ENCODE results near the gene CRBN. TPM values are rescaled to one million over a fixed set of nuclear protein-coding genes. Genes with fewer than 3 reads are reported as not detected.

The CRBN gene
- total and polyA plus RNA-seq, 3 experiments from 2014 or later = 41.7 to 156 (median 47.8) TPM

DNA sequence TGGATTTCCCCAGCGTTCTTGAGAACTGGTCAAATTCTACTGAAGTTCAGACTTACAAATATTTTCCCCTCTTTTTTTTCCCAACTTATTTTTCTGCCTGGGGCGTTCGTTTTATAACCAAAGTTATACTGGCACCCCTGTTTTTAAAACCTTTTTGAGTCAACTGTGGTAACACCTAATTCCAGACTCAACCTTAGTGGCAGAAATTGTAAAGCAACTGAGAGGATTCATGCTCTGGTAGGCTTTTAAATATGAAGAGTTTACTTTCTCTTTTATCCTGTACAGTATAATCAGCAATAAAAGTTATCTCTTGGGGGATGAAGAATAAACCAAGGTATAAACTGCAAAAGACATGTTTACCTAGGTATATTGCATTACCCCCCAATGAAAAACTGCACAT is 71.6 kb downstream of the CRBN start:
- no peaks in the 10 kb centered on the region for H3K9me3 Mint-ChIP-seq
- no peaks in the 10 kb centered on the region for H3K4me1 ChIP-seq (ENCODE audit: insufficient read depth, low read length)
- H3K27ac Mint-ChIP-seq = peak overlapping the region in 1 of 8 donors; percentile 76
- peaks cover 3 to 14% of the 10 kb centered on the region in 2 donors for H3K27me3 Mint-ChIP-seq
- CTCF ChIA-PET = no interaction called here
- H3K4me1 Mint-ChIP-seq = peaks cover 6 to 34% (median 23%) of the 10 kb centered on the region in 3 donors
- H3K9me3 ChIP-seq (ENCODE audit: low read length) = no peaks in the 10 kb centered on the region
- H3K27me3 ChIP-seq (ENCODE audit: insufficient read depth, low read length, poor library complexity, severe bottlenecking) = no peaks in the 10 kb centered on the region
- H3K36me3 ChIP-seq (ENCODE audit: insufficient read depth, low read length) = no peaks in the 10 kb centered on the region
- no peak overlapping the region for H3K27ac ChIP-seq (ENCODE audit: low read depth, low read length)
- no peak overlapping the region for H3K4me3 ChIP-seq (ENCODE audit: low read length)
- H3K4me3 Mint-ChIP-seq = peak overlapping the region in 1 of 7 donors; percentile 24
- POLR2A ChIA-PET = no interaction called here
- DNase-seq = no peak
- peaks cover 0 to 4% (median 0%) of the 10 kb centered on the region in 3 donors for H3K36me3 Mint-ChIP-seq

DNA sequence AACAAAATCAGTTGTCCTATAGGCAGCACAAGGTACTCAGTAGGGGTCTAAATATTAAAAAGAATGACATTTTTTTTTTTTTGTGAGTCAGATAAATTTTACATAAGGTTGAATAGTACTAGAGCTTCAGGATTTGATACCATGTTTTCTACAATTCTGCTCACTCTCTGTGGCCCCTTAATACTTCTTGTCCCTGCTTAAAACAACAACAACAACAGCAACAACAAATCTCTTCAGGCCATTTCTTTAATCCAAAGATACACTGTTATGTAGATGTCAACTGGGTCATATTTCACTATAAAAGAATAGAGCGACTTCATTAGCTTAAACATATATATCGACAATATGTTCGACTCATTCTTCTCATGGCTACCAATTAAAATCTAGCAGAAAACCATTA is 72.3 kb downstream of the CRBN start:
- H3K27ac ChIP-seq (ENCODE audit: low read depth, low read length) = no peak overlapping the region
- peak overlapping the region in 1 of 7 donors; percentile 24 for H3K4me3 Mint-ChIP-seq
- H3K4me1 ChIP-seq (ENCODE audit: insufficient read depth, low read length) = no peaks in the 10 kb centered on the region
- H3K4me1 Mint-ChIP-seq = peaks cover 6 to 34% (median 23%) of the 10 kb centered on the region in 3 donors
- POLR2A ChIA-PET = no interaction called here
- H3K27me3 Mint-ChIP-seq = peaks cover 3 to 14% of the 10 kb centered on the region in 2 donors
- H3K36me3 ChIP-seq (ENCODE audit: insufficient read depth, low read length) = no peaks in the 10 kb centered on the region
- no peak overlapping the region for H3K4me3 ChIP-seq (ENCODE audit: low read length)
- H3K27me3 ChIP-seq (ENCODE audit: insufficient read depth, low read length, poor library complexity, severe bottlenecking) = no peaks in the 10 kb centered on the region
- peaks cover 0 to 4% (median 0%) of the 10 kb centered on the region in 3 donors for H3K36me3 Mint-ChIP-seq
- CTCF ChIA-PET = no interaction called here
- H3K9me3 ChIP-seq (ENCODE audit: low read length) = no peaks in the 10 kb centered on the region
- H3K9me3 Mint-ChIP-seq = no peaks in the 10 kb centered on the region
- H3K27ac Mint-ChIP-seq = peak overlapping the region in 1 of 8 donors; percentile 76
- no peak for DNase-seq

- Histone ChIP-seq H3K36me3 (ENCODE audit: insufficient read depth, low read length) (no peaks in the 10 kb centered on the region), H3K27ac (ENCODE audit: low read depth, low read length) (no peak overlapping the region), H3K27me3 (ENCODE audit: insufficient read depth, low read length, poor library complexity, severe bottlenecking) (no peaks in the 10 kb centered on the region), H3K4me3 (ENCODE audit: low read length) (no peak overlapping the region), H3K4me1 (ENCODE audit: insufficient read depth, low read length) (no peaks in the 10 kb centered on the region), H3K9me3 (ENCODE audit: low read length) (no peaks in the 10 kb centered on the region)
- Mint-ChIP-seq H3K4me3 (no peak overlapping the region), H3K36me3 (peaks cover 0 to 4% (median 0%) of the 10 kb centered on the region in 3 donors), H3K27ac (no peak overlapping the region), H3K9me3 (no peaks in the 10 kb centered on the region), H3K4me1 (peaks cover 6 to 31% (median 20%) of the 10 kb centered on the region in 3 donors), H3K27me3 (peaks cover 3 to 14% of the 10 kb centered on the region in 2 donors)
- no peak for DNase-seq
- ChIA-PET POLR2A (no interaction called here), CTCF (no interaction called here)
Measured at GRCh38 chr3:3105815-3106214, 73.7 kb downstream of the CRBN start.

GRCh38 chr3:3105246-3105645 is 74.2 kb downstream of the CRBN start:
- H3K4me1 Mint-ChIP-seq = peaks cover 4 to 25% (median 15%) of the 10 kb centered on the region in 3 donors
- POLR2A ChIA-PET = no interaction called here
- H3K9me3 Mint-ChIP-seq = no peaks in the 10 kb centered on the region
- peaks cover 3 to 14% of the 10 kb centered on the region in 2 donors for H3K27me3 Mint-ChIP-seq
- Histone ChIP-seq H3K4me1 (ENCODE audit: insufficient read depth, low read length) (no peaks in the 10 kb centered on the region), H3K27ac (ENCODE audit: low read depth, low read length) (no peak overlapping the region), H3K27me3 (ENCODE audit: insufficient read depth, low read length, poor library complexity, severe bottlenecking) (no peaks in the 10 kb centered on the region), H3K36me3 (ENCODE audit: insufficient read depth, low read length) (no peaks in the 10 kb centered on the region), H3K4me3 (ENCODE audit: low read length) (no peak overlapping the region), H3K9me3 (ENCODE audit: low read length) (no peaks in the 10 kb centered on the region)
- H3K27ac Mint-ChIP-seq = no peak overlapping the region
- DNase-seq = no peak
- CTCF ChIA-PET = no interaction called here
- peaks cover 0 to 4% (median 0%) of the 10 kb centered on the region in 3 donors for H3K36me3 Mint-ChIP-seq
- no peak overlapping the region for H3K4me3 Mint-ChIP-seq

DNA sequence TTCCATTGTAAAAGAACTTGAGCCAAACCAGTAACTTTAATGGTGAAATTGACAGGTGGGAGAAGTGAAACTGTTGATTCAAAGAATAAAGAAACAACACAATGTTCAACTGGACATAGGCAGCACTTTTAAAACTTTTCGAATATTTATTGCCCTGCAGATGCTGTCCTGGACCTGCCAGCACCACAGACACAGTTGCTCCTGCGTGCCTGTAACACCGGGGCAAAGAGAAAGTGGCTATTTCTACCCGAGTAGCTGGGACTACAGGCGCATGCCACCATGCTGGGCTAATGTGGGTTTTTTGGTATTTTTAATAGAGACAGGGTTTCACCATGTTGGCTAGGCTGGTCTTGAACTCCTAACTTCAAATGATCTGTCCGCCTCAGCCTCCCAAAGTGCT is 76.7 kb downstream of the CRBN start:
- H3K36me3 ChIP-seq (ENCODE audit: insufficient read depth, low read length) = no peaks in the 10 kb centered on the region
- no peaks in the 10 kb centered on the region for H3K9me3 Mint-ChIP-seq
- no peak for DNase-seq
- no peak overlapping the region for H3K4me3 ChIP-seq (ENCODE audit: low read length)
- no peaks in the 10 kb centered on the region for H3K4me1 ChIP-seq (ENCODE audit: insufficient read depth, low read length)
- H3K27me3 ChIP-seq (ENCODE audit: insufficient read depth, low read length, poor library complexity, severe bottlenecking) = no peaks in the 10 kb centered on the region
- H3K27ac ChIP-seq (ENCODE audit: low read depth, low read length) = no peak overlapping the region
- CTCF ChIA-PET = no interaction called here
- peaks cover 3 to 14% of the 10 kb centered on the region in 2 donors for H3K27me3 Mint-ChIP-seq
- no peaks in the 10 kb centered on the region for H3K36me3 Mint-ChIP-seq
- H3K4me1 Mint-ChIP-seq = peaks cover 0 to 5% (median 0%) of the 10 kb centered on the region in 3 donors
- no peak overlapping the region for H3K27ac Mint-ChIP-seq
- no peaks in the 10 kb centered on the region for H3K9me3 ChIP-seq (ENCODE audit: low read length)
- POLR2A ChIA-PET = no interaction called here
- H3K4me3 Mint-ChIP-seq = no peak overlapping the region

DNA sequence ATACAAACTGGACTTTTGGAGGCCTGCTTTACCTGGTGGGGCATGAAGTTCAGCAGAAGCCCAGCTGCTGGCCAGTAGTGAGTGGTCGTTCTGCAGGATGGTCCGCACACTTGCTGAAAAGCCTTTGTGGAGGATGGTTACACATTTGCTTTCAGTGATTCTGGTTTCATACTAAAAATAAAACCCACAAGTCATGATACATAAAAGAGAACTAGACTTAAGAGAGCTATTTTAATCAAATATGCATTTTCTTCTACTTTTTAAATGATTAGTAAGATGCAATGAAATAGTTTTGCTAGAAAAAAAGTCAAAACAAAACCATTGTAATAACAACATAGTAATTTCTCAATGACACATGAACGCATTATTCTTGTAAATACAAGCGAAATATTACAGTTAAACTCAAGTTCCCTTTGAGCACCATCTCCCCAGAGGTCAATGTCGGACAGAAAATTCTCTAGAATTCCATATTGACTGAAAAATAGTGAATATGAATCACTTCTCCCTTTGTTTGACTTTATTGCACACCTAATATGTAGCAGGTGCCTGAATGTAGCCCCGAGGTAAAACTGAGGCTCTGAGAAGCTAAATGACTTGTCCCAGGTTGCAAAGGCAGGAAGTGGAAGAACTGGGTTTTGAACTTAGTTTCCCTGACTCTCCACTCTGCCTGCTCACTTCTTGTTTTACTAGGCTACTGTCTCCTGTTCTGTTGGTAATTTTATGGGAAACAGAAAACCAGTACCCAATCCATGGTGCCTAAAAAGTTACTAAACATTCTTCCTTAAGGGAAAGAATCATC is 77.6 kb downstream of the CRBN start:
- Mint-ChIP-seq H3K27me3 (peaks cover 3 to 18% of the 10 kb centered on the region in 2 donors), H3K36me3 (no peaks in the 10 kb centered on the region), H3K4me1 (no peaks in the 10 kb centered on the region), H3K27ac (no peak overlapping the region), H3K4me3 (no peak overlapping the region), H3K9me3 (no peaks in the 10 kb centered on the region)
- H3K27me3 ChIP-seq (ENCODE audit: insufficient read depth, low read length, poor library complexity, severe bottlenecking) = no peaks in the 10 kb centered on the region
- ChIA-PET CTCF (no interaction called here), POLR2A (no interaction called here)
- H3K9me3 ChIP-seq (ENCODE audit: low read length) = no peaks in the 10 kb centered on the region
- H3K36me3 ChIP-seq (ENCODE audit: insufficient read depth, low read length) = no peaks in the 10 kb centered on the region
- H3K27ac ChIP-seq (ENCODE audit: low read depth, low read length) = no peak overlapping the region
- no peak for DNase-seq
- H3K4me1 ChIP-seq (ENCODE audit: insufficient read depth, low read length) = no peaks in the 10 kb centered on the region
- H3K4me3 ChIP-seq (ENCODE audit: low read length) = no peak overlapping the region

Other genes with a start within 250 kb of the CRBN start
- gene IL5RA, start 69.3 kb downstream of the CRBN start, total RNA-seq = under 1 TPM; 0.70 to 0.73 TPM
- gene IL5RA, start 69.3 kb downstream of the CRBN start, polyA plus RNA-seq = 0.16 TPM
- gene TRNT1, start 52.8 kb downstream of the CRBN start, total RNA-seq = 10 to 100 TPM; 58.9 to 60.2 TPM
- 20.4 TPM for gene TRNT1, start 52.8 kb downstream of the CRBN start, polyA plus RNA-seq